HG02623 (cell line): ENCODE data around the gene ABR.
"Not testable (repeated sequence)": the region's sequence is repeated elsewhere in the genome, so short reads cannot be mapped to it uniquely, and the experiment has no call there.

Experiments used
- ATAC-seq: cut with Tn5 transposase; IDR thresholded peaks from one replicate; pipeline ENCODE4 v1.9.1; 2021; ENCODE audit warnings: moderate library complexity; ENCODE audit not compliant: unreplicated experiment

Gene ABR

DNA sequence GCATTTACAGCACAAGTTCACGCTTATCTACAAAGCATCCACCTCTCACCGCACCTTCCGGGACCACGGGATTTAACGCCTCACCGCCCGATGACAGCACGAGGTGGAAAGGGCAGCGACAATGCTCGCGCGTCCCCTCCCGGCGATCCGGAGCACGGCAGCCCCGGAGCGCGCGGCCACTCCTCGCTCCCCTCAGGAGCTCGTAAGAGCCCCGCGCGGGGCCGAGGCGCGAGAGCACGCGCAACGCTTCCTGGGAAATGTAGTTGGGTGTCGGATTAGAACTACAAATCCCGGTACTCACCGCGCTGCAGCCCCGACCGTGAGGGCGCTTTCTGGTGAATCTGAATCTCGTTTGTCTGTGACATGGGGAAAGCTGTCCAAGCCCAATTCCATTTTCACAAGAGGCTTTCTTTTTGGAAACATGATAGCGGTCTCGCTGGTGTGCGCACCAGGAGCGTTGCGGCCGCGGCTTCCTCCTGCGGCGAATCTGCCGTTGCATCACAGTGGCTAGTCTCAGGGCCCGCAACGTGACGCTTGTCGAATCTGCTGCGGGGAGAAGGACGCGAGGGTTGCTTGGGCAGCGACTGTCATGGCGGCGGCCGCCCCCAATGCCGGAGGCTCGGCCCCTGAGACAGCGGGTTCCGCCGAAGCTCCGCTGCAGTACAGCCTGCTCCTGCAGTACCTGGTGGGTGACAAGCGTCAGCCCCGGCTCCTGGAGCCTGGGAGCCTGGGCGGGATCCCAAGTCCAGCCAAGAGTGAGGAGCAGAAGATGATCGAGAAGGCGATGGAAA is 183.0 kb downstream of the ABR start, which contains the start of gene TIMM22:
Gene TIMM22 (plus strand): TSS at position 576 of the 791 bp plus-strand sequence. CDS start 14 bp downstream, at position 590.
- peak; percentile 88 for ATAC-seq

DNA sequence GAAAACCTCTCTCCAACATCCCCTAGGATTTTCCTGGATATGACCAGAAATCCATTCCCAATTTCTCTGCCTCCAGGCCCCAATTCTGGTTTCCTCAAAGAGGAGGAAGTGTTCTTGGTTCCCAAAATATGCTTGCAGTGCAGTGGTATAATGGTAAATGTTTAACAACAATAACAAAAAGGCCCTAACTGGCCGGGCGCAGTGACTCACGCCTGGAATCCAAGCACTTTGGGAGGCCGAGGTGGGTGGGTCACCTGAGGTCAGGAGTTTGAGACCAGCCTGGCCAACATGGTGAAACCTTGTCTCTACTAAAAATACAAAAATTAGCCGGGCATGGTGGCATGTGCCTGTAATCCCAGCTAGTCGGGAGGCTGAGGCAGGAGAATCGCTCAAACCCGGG is 184.5 kb downstream of the ABR start:
- ATAC-seq, result not testable (repeated sequence)

DNA sequence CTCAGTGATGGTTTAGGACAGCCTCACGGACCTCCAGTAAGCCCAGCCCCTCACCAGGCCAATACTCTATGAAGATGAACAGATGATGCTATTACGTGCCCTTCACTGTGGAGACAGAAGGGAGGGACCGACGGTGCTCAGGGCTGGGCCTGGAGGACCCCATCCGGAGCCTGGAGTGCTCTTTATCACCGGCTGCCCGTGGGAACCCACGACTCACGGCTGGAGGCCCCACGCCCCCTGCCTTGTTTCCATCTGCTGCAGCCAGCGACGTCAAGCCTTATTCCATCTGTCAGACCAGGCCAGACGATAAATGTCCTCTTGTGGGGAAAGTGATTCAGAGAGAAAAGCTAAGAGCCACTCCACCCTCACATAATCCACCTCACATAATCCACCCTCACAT is 186.8 kb downstream of the ABR start:
- ATAC-seq, result no peak

DNA sequence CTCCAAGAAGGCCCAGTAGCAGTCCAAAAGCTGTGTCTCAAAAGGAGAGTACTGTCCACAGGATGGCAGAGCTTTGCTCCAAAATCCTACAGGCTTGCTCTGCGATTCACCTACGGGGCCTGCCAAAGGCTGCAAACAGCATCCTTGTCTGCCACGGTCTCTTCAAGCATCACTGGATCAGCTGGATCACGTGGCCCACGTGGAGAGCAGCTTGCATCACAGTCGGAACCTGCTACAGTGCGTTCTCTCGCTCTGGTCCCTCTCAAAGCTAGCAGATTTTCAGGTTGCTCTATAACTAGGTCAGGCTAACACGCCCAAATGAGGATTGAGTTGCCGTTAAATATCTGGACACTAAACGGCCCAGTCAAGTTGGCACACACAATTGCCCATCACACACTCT is 191.2 kb downstream of the ABR start:
- ATAC-seq, result no peak

DNA sequence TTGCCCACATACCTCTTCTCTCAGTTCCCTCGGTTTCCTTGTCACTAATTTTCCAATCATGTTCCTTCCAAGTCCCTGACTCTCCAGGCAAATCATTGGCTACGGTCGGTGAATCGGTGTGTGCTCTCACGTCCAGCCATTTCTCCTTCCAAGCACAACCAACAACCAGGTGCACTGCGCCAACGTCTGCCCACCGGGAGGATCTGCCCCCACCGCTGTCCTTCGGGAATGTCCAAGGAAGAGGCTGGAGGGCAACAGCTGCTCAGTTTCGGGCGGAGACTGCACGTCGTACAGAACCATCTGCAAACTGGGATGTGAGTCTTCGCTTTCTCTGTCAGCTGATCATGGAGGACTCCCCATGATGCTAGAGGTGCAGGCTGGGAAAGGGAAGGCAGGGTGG is 191.8 kb downstream of the ABR start:
- ATAC-seq, result no peak

DNA sequence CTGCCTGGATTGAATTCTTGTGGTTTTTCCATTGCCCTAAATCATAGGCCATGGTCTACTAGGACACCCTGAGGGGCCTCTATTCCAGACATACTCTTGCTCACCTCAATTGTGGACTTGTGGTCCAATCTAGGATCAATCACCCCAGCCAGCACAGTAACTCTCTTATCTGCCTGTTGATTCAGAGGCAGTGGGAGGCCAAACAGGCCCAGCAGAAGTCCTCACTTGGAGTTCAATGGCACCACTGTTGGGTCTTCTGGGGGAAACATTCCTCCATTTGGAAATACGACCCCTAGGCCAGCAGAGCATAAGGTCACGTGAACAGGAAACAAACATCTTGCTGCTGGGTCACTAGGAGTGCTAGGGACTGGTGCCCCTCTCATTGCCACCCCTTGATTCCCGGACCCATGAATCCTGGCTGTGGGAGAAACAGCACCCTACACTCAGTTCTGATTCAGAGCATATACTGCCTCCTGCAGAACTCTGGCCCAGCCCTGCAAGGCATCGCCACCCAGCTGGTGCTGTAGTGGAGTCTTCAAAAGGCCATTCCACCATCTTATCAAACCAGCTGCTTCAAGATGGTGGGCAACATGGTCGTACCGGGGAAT is 193.4 kb downstream of the ABR start:
- no peak for ATAC-seq

DNA sequence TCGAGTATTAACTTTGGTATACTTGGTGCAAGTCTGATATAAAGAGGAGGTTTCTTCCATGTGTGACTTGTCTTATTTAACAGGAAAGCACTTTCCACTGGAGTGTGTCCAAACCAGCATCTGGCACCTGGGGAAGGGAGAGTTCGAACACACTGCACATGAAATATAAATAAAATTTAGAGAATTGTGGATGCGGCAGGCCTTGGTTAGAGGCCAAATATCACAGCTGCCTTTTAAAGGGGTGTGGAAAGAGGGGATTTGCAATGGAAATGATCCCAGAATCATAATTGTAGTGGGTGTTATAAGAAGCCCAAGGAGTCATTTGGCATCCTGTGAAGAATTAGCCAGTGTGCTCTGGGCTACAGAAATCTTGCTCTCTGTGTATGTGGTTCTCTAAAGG is 195.9 kb downstream of the ABR start:
- ATAC-seq, result no peak

DNA sequence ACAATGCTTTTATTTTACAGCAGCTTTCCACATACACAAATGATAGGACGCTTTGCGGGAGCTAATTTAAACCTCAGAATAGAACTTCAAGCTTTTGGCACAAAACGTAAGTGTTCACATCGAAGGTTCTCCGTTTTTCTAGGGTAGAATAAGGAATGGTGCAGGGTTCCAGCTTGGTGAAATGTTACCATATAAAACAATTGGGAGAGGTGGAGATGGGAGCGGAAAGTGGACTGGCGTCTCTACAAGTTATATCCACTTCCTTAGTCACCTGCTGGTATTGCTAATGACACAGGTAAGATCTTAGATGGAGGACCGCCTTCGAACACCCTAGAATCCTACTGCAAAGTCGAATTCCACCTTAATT is 198.5 kb downstream of the ABR start:
- no peak for ATAC-seq

DNA sequence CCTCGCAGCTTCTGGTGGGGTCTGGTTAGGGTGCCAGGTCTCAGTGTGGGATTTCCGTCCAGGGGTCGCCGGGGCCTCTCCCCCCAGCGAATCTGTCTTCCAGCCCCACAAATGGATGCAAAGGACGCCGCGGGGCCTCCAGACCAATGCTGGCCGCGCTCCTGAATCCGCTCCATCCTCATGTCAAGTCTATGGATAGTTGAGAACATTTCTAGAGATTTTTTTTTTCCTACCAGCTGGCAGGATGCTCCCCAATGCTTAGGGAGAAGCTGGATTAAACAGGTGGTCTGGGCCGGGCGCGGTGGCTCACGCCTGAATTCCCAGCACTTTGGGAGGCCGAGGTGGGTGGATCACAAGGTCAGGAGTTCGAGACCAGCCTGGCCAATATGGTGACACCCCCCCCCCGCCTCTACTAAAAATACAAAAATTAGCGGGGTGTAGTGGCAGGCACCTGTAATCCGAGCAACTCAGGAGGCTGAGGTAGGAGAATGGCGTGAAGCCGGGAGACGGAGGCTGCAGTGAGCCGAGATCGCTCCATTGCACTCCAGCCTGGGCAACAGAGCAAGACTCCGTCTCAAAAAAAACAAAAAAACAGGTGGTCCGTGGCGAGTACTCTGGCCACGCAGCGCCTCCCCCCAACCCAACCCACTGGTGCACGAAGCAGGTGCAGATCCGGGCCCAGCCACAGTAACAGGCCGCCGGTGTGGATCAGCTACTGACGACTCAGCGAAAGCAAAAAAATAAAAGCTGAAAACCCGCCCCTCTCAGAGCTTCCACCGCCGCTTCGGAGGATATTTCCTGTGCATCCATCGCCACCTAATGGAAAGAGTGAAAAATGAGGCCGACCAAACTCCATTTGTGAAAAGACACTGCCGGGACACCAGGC is 199.1 kb downstream of the ABR start:
- ATAC-seq, result no peak

DNA sequence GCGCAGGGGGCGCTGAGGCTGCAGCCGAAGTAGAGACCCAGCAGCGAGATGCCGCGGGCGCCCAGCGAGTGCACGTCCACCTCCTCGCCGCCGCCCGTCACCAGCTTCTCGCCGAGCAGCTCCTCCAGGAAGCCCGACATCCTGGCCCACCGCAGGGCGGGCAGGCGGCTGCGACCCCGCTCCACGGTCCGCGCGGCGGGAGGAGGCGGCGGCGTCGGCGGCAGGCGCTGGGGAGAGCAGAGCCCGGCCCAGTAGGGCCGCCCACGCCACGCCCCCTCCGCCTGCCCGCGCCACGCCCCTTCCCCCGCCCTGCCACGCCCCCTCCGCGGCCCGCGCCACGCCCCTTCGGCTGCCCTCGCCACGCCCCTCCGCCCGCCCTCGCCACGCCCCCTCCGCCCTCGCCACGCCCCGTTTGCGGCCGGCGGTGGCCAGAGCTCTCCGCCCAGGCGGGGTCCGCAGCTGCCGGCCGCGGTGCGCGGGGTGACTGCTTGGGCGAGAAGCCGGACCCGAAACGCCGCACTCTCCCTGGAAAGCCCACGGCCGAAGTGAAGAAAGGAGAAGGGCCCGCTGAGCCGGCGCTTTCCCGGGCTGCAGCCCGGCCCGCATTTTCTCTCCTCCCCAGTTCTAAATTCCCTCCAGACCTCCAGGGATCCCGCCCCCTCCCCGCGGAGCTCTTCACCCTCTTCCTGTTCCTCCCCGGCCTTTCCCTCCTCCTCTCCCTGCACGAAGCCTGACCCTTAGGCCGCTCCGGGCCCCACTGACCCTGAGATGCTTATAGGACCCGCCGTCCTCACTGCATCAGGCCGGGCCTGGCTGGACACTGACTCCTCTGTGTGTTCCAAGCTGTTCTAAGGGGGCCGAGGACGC is 200.0 kb downstream of the ABR start, which contains the start of gene NXN:
Gene NXN (minus strand): TSS at position 238 of the 867 bp plus-strand sequence.
- ATAC-seq, result peak; percentile 74

DNA sequence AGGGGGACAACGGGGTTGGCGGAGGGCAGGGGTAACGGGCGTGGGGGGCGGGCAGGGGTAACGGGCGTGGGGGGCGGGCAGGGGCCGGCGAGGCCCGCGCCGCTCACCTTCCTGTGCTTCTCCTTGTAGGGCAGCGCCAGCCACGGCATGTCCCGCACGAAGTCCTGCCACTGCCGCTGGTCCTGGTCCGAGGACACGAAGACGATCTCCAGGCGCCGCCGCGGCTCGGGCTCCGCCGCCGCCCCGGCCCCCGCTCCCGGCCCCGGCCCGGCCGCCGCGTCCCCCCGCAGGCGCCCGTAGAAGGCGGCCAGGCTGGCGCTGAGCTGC is 200.6 kb downstream of the ABR start:
- peak; percentile 21 for ATAC-seq

DNA sequence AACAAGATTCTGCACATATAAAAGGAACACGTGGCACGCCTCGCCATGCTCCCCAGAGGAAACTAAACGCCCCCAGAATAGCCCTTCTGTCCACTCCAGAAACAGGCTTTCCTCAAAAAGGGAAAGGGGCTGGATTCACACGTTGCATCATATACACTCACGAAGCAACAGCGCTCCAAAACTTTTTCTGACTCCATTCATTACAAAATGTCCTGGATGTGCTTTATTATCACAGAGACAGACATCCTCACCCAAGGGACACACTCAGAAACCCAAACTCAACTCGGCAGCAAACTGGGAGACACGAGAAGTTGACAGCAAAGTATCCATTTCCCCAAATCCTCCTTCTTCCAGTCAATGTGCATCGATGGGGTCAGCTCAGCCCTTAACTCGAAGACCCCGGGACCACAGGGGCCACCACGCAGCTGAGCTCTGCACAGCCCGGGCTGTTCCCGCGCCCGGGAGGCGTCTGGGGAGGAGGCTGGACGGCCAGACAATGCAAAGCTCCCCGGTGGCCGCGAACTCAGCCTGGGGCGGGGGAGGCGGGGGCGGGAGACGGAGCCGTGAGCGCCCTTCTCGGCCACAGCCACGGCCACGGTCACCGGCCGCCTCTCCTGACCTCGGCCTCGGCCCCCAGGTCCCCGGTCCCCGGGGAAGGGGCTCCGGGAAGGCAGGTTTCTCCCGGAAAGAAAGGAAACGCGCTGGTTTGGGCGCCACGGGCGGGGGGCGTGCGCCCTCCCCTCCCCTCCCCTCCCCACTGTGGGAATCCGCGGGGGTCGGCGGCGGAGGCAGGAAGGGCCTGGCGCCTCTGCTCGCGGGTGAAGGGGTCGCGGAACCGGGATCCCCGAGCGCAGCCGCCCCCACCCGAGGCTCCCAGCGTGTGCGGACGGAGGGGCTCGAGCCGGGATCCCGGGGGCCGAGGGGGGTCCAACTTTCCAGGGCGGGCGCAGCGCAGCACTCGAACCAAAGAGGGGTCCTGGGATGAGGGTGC is 201.4 kb downstream of the ABR start:
- no peak for ATAC-seq

DNA sequence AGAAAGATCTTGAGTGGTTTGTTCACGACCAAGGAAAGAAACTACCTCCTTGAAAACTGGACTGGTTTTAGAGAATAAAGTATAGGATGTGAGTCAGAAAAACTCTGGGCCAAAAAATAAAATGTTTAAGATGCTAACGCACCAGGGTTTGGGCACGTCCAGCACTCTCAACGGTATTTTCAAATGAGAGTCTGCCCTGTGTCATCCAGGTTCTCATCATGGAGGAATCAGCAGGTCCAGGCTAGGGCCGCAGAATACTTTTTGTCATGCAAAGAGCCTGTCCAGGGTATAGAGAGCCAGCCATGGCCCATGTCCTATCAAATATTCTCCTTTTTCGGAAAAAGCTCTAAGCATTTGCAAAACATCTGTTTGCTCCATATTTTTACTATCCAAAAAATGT is 202.6 kb downstream of the ABR start:
- no peak for ATAC-seq

DNA sequence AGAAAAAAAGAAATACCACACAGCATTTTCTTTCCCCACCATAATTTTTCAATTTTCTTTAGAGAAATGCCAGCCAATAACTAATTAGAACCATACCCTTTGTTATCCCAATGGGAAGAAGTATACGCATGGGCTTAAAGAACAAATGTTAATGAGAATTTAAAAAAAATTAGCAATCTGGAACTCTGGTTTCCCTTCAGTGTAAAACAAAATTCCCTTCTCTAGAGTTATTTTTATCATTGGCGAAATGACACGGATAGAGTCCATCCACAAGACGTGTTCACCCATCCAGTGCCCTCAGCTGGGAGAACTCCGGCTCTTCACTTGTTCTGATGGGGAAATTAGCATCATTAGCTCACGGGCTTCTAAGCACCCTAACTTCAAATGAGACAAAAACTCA is 203.5 kb downstream of the ABR start:
- no peak for ATAC-seq

DNA sequence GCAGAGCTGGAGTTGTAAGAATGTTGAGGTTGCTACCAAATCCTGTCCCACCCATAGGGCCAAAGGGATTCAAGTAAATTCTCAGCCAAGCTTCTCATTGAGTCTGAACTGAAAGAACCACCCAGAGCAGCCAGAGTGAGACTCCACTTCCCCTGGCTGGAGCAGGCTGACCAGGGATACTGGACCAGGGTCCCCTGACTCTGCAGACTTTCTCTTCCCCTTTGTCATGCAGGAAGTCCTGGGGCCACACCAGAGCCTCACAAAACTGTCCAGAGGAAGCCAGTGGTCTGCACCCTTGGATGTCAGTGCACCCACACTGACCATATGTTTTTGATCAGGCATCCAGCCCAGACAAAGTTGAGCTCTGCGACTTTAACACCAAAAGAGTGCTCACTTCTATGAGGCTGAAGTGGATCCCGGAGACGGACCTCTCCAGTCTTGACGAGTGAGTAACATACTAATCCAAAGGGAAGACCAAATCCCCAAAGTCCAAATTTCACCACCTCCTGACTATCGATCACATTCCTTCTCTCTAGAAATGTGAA is 204.3 kb downstream of the ABR start:
- no peak for ATAC-seq

DNA sequence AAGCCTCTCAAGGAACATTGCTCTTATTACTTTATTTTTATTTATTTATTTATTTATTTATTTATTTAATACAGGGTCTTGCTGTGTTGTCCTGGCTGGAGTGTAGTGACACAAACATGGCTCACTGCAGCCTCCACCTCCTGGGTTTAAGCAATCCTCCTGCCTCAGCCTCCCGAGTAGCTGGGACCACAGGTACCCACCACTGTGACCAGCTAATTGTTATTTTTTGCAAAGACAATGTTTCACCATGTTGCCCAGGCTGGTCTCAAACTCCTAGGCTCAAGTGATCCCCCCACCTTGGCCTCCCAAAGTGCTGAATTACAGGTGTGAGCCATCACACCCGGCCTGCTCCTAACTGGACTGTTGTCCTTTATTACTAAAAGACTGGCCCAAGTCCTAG is 205.0 kb downstream of the ABR start:
- ATAC-seq, result not testable (repeated sequence)

DNA sequence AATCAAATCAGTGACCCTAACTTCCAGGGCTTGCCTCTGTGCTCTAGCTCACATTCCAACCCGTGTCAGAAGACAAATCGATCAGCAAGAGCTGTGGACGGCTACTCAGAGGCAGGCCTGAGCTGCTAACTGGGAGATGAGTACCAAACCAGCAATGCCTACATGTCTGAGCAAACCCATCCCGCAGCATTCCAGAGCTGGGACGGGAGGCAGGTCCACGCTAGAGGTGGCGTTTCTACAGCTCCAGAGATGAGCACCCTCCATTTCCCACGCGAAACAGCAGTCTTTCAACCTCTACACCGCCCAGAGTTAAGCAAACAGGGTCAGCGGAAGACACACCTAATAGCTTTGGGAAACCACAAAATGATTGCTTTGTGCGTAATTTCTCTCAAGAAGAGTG is 206.7 kb downstream of the ABR start:
- no peak for ATAC-seq

DNA sequence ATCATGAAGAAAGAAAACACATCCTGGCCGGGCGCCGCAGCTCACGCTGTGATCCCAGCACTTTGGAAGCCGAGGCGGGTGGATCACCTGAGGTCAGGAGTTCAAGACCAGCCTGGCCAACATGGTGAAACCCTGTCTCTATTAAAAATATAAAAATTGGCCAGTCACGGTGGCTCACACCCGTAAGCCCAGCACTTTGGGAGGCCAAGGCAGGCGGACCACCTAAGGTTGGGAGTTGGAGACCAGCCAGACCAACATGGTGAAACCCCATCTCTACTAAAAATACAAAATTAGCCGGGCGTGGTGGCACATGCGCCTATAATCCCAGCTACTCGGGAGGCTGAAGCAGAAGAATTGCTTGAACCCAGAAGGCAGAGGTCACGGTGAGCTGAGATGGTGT is 207.9 kb downstream of the ABR start:
- ATAC-seq, result not testable (repeated sequence)

DNA sequence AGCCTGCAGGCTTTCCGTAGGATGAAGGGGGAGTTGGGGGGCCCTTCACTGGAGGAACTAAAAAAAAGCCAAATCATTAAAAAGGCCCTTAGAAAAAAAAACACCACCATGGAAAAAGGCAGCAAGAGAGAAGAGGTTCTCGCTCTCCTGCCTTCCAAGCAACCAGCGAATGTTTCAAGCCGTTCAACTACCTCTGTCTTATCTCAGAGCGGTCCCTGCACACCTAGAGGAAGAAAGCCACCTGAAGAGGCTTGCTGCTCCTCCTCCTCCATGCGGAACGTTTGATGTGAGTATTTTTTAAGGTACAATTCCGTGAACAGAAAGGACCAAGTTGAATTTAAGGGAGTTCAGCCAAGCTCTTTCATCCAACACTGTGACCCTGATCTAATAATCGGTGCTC is 209.4 kb downstream of the ABR start:
- no peak for ATAC-seq
